ENCODE results near the gene ZNF555.
"Not testable (repeated sequence)": the region's sequence is repeated elsewhere in the genome, so short reads cannot be mapped to it uniquely, and the experiment has no call there.

Gene ZNF555

DNA sequence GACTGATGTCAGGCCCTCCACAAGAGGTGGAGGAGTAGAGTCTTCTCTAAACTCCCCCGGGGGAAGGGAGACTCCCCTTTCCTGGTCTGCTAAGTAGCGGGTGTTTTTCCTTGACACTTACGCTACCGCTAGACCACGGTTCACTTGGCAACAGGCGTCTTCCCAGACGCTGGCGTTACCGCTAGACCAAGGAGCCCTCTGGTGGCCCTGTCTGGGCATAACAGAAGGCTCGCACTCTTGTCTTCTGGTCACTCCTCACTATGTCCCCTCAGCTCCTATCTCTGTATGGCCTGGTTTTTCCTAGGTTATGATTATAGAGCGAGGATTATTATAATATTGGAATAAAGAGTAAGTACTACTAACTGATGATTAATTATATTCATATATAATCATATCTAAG is 30.9 kb downstream of the ZNF555 start:
- DNase-seq, result not testable (repeated sequence)

DNA sequence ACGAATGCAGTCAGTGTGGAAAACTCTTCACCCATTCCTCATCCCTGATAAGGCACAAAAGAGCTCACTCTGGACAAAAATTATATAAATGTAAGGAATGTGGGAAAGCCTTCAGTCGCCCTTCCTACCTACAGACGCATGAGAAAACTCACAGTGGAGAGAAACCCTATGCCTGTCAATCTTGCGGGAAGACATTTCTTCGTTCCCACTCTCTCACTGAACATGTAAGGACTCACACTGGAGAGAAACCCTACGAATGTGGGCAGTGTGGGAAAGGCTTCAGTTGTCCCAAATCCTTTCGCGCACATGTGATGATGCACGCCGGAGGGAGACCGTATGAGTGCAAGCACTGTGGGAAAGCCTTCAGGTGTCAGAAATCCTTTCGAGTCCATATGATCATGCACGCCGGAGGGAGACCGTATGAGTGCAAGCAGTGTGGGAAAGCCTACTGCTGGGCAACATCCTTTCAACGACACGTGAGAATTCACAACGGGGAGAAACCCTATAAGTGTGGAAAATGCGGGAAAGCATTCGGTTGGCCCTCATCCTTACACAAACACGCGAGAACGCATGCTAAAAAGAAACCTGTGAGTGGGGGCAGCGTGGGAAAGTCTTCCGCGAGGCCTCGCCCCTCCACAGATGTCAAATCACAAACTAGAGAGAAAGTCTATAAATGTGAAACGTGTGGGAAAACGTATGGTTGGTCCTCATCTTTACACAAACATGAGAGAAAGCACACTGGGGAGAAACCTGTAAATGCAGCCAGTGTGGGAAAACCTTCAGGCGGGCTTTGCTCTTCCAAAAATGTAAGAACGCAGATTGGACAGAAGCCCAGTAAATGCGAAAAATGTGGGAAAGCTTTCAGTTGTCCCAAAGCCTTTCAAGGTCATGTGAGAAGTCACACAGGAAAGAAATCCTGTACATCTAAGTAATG is 36.4 kb downstream of the ZNF555 start:
- DNase-seq, result no peak

GRCh38 chr19:2883686-2884439 is 42.6 kb downstream of the ZNF555 start:
- no peak for DNase-seq

DNA sequence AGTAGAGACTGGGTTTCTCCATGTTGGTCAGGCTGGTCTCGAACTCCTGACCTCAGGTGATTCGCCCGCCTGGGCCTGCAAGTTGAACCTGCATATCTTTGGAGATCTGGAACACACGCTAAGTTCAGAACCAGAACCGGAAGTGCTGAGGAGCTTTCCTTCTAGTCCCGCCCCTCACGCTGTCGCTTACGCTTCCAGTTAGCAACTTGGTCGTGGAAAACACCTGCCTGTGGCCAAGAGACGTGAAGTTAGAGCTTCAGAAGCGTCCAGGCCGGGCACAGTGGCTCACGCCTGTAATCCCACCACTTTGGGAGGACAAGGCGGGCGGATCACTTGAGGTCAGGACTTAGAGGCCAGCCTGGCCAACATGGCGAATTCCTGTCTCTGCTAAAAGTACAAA is 44.5 kb downstream of the ZNF555 start:
- DNase-seq, result no peak

DNA sequence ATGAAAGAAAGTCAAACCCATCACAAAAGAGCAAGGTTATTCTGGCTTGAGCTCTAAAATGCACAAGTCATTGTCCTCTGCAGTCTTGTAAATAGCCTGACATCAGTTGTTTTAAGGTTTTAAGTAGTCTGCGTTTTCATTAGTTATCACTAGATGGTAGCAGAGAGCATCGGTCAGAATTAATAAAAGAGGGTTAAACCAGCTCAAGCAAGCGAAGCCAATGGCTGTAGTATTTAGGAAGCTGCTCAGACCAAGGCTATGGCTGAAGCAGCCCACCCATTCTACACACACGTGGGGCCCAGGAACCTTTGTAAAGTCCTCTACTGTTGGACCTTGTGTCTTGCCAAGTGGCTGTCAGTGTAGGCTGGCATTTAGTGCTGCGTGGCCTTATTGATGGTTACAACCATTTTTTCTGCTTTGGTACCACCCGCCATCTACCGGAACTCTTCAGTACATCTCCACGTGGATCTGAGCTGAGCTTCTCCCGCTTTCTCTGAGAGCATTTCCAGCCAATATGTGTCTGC is 46.2 kb downstream of the ZNF555 start:
- peak; percentile 74 for DNase-seq

DNA sequence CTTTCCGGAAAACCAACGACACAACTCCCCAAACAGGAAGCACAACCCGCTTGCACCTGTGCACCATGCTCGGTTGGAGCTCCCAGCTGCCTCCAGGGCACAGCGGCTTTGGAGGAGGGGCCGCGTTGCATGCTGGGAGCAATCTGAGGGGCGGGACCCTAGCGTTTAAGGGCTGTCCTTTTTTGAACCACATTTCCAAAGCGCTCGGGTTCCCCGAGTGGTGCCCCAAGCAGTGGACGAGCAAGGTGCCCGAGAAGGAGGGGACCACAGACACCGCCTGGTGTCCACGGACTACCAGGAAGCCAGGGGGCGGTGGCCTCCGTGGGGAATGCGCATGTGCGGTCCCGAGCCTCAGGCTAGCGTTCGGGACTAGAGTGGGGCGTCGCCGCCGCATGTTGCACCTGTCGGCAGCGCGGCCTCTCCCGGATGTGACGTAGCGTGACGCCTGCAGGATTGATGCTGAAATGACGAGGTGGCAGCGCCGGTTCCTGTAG is 47.5 kb downstream of the ZNF555 start:
- peak; percentile 31 for DNase-seq

DNA sequence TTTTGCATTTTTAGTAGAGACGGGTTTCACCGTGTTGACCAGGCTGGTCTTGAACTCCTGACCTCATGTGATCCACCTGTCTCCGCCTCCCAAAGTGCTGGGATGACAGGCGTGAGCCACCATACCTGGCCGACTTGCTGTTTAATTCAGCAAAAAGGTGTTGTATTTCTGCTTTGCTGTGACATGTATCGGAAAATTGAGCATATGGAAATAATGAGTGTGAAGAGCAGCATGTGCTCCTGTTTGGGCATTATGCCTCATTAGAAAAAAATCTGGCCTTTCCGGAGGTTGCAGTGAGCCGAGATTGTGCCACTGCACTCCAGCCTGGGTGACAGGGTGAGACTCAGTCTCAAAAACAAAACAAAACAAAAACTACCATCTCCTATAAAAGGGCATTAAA is 49.3 kb downstream of the ZNF555 start:
- peak; percentile 28 for DNase-seq

DNA sequence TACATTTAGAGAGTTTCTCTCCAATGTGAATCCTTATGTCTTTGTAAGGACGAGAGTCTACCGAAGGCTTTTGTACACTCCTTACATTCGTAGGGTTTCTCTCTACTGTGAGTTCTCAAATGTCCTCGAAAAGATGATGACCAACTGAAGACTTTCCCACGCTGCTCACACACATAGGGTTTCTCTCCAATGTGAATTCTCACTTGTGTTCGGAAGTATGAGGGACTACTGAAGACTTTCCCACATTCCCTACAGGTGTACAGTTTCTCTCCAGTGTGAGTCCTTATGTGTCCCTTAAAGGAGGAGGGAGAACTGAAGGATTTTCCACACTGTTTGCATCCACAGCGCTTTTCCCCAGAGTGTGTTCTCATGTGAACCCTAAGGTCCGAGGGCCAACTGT is 55.4 kb downstream of the ZNF555 start:
- no peak for DNase-seq

DNA sequence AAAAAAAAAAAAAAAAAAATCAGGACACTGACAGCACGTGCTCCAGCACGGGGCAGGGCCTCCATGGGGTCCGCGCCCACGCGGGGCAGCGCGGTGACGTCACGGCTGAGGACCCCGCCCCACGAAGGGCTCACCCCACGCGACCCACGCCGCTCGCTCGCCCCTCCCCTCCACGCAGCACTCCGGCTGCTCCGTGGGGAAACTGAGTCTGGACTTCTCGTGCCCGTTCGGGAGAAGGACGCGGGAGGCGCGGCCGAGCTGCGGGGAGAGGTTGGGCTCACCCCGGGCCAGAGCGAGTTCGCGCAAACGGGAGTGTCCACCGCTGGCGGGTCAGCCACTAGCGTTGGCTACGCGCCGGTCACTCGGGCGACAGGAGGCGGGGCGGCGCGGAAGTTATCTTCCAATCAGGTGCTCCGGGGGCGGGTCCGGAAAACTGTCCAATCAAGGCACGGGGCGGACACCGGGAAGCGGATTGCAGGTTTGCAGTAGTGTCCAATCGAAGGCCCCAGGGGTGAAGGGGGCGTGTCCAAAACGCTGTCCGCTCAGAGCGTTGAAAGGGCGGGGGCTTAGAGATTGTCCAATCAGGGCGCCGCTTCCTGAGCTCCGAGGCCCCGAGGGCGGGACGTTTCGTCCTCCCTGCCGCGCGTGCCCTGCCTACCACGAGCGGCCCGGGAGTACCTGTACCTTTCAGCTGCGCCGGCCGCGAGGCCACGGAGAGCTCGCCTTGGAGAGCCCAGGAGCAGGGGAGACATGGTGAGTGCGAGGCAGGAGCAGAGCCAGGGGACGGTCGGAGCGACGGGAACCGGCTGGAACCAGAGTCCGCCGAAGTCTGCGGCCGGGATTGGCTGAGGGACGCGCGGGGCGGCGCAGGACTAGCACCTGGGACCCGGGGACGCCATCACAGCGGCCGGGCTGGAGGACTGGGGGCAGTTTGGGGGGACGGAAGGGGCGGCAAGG is 59.3 kb downstream of the ZNF555 start, which contains the start of gene ZNF57:
TSS of gene ZNF57 (plus strand) at position 633 of the 957 bp plus-strand sequence. CDS start at position 751, 118 bp downstream.
- peak; percentile 96 for DNase-seq

- no peak for DNase-seq
Observed at GRCh38 chr19:2902590-2903218, 61.4 kb downstream of the ZNF555 start.

GRCh38 chr19:2903326-2903725 is 62.1 kb downstream of the ZNF555 start:
- DNase-seq, result not testable (repeated sequence)

- DNase-seq, result no peak
Observed at GRCh38 chr19:2905918-2906519, 64.7 kb downstream of the ZNF555 start.

GRCh38 chr19:2906631-2907195 is 65.4 kb downstream of the ZNF555 start:
- no peak for DNase-seq
